ENCODE results near the gene ARMC7. TPM values are rescaled to one million over a fixed set of nuclear protein-coding genes. Genes with fewer than 3 reads are reported as not detected.
A peak's percentile ranks its signal among the peaks of the same experiment; 100 is the strongest.

The ARMC7 gene
- total RNA-seq: 8.5 and 12.3 TPM in 2 replicates

- DNase-seq (ENCODE audit: low read depth): no peak
- TF ChIP-seq, protein P1, sequence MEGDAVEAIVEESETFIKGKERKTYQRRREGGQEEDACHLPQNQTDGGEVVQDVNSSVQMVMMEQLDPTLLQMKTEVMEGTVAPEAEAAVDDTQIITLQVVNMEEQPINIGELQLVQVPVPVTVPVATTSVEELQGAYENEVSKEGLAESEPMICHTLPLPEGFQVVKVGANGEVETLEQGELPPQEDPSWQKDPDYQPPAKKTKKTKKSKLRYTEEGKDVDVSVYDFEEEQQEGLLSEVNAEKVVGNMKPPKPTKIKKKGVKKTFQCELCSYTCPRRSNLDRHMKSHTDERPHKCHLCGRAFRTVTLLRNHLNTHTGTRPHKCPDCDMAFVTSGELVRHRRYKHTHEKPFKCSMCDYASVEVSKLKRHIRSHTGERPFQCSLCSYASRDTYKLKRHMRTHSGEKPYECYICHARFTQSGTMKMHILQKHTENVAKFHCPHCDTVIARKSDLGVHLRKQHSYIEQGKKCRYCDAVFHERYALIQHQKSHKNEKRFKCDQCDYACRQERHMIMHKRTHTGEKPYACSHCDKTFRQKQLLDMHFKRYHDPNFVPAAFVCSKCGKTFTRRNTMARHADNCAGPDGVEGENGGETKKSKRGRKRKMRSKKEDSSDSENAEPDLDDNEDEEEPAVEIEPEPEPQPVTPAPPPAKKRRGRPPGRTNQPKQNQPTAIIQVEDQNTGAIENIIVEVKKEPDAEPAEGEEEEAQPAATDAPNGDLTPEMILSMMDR (conservative IDR thresholded peaks at IDR 0.05; ENCODE audit: low read depth, low read length): no peak
- peak within 1 kb of the TSS; percentile 71 for H3K4me3 ChIP-seq (ENCODE audit: low read depth, low read length)
Observed at GRCh38 chr17:75109407-75110233, at the start of gene ARMC7. TSS of gene ARMC7 (plus strand) at chr17:75109969. CDS start at chr17:75110289, 320 bp downstream.

- TF ChIP-seq, protein P1 (conservative IDR thresholded peaks at IDR 0.05; ENCODE audit: low read depth, low read length): no peak
- H3K4me3 ChIP-seq (ENCODE audit: low read depth, low read length): no peak overlapping the region
- no peak for DNase-seq (ENCODE audit: low read depth)
Observed at GRCh38 chr17:75060434-75061054, 49.2 kb upstream of the ARMC7 start.

GRCh38 chr17:75061055-75061438, 48.7 kb upstream of the ARMC7 start:
- H3K4me3 ChIP-seq (ENCODE audit: low read depth, low read length): no peak overlapping the region
- DNase-seq (ENCODE audit: low read depth): no peak
- TF ChIP-seq, protein P1 (conservative IDR thresholded peaks at IDR 0.05; ENCODE audit: low read depth, low read length): no peak

DNA sequence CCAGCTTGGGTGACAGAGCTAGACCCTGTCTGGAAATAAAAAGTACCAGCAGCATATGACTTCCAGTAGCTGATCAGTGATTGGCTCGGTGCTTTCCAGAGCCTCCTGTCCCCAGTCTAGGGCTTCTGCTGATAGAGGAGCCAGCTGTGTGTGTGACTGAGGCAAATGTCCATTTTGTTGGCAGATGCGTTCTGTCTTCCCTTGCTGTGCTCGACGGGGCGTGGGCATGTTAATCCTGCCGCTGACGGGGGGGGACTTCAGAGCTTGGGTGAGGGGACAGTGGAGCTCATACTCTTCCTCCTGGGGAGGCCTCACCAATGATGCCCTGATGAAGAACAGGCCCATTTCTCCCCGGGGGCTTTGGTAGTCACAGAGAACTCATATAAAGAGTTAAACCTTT, 48.2 kb upstream of the ARMC7 start:
- no peak overlapping the region for H3K4me3 ChIP-seq (ENCODE audit: low read depth, low read length)
- DNase-seq (ENCODE audit: low read depth): no peak
- TF ChIP-seq, protein P1 (conservative IDR thresholded peaks at IDR 0.05; ENCODE audit: low read depth, low read length): no peak

DNA sequence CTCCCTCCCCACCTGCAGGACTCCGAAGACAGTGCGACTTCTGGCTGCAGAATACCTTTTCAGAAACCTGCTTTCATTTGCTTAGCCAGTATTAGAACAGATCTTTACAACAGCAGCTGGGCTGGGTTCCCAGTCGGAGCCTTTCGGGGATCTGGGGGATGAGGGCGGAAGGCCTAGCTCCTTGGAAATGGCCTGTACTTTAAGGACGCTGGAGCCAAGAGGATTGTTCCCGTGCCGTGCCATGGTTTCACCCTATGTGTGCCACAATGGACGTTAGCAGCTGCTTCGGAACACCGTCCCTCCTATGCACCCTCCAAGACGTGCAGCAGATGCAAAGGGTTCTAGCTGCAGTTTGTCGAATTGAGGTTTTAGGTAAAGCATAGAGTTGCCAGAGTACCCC, 46.6 kb upstream of the ARMC7 start:
- no peak overlapping the region for H3K4me3 ChIP-seq (ENCODE audit: low read depth, low read length)
- DNase-seq (ENCODE audit: low read depth): no peak
- TF ChIP-seq, protein P1 (conservative IDR thresholded peaks at IDR 0.05; ENCODE audit: low read depth, low read length): no peak

DNA sequence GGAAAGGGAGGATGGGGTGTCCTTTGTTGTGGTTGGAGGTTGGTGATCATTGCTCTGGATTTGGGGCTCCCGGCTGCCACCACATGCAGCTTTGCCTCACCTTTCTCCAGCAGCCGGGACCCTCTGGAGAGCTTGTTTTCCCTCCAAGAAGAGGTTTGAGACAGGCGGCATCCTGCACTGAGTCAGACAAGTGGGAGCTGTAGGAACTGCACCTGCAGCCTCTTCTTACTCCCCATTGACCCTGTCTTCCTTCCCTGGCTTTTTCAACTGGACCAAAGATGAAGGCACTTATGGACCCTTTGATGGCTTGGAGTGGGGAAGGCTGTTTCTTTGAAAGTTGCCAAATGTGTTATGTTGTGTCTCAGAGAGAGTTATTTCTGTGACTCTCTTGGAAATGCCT, 46.1 kb upstream of the ARMC7 start:
- TF ChIP-seq, protein P1 (conservative IDR thresholded peaks at IDR 0.05; ENCODE audit: low read depth, low read length): no peak
- no peak for DNase-seq (ENCODE audit: low read depth)
- no peak overlapping the region for H3K4me3 ChIP-seq (ENCODE audit: low read depth, low read length)

Data from epithelial cell of proximal tubule (primary cell).